ENCODE data around the gene HS3ST5.

HS3ST5 gene

DNA sequence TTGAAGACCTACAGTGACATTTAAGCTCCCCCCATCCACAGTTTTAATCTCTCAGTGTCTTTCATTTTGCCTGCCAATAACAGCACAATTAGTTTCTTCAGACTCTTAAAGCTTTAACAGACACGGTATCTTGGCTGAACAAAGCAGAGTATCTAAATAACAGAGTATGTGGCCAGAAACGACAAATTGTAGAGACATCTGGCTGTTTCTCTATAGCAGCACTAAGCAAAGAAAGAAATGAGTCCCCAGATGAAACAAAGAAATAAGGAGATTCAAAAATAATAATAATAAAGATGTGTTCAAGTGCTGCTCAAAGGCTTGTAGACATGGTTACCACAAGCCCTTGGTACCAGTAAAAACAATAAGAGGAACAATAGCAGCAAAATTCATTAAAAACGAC, 274.1 kb downstream of the HS3ST5 start:
- TF ChIP-seq, protein P1, sequence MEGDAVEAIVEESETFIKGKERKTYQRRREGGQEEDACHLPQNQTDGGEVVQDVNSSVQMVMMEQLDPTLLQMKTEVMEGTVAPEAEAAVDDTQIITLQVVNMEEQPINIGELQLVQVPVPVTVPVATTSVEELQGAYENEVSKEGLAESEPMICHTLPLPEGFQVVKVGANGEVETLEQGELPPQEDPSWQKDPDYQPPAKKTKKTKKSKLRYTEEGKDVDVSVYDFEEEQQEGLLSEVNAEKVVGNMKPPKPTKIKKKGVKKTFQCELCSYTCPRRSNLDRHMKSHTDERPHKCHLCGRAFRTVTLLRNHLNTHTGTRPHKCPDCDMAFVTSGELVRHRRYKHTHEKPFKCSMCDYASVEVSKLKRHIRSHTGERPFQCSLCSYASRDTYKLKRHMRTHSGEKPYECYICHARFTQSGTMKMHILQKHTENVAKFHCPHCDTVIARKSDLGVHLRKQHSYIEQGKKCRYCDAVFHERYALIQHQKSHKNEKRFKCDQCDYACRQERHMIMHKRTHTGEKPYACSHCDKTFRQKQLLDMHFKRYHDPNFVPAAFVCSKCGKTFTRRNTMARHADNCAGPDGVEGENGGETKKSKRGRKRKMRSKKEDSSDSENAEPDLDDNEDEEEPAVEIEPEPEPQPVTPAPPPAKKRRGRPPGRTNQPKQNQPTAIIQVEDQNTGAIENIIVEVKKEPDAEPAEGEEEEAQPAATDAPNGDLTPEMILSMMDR (IDR thresholded peaks at IDR 0.05; ENCODE audit: low read depth, low read length, missing control alignments): no peak
- H3K4me3 ChIP-seq (replicated peaks; ENCODE audit: low read depth, low read length): no peak overlapping the region
- DNase-seq (ENCODE audit: extremely low read depth, low read depth): no peak

DNA sequence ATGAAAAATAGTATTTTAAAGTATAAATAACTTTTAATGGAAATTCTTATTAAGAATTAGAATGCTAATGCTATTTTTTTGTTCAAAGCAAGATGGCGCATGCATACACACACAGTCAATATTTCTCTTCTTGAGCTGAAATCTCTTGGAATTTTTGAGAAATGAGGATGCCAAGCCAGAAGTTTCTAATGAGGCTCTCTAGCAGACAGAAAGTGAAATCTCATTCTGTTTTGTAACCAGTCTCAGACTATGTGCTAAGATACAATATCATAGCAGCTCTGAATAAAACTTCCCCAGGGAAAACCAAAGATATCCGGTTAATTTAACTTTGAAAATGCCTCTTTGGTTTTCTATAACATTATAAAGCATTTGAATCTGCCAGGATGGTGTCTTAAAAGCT, 274.7 kb downstream of the HS3ST5 start:
- TF ChIP-seq, protein P1 (IDR thresholded peaks at IDR 0.05; ENCODE audit: low read depth, low read length, missing control alignments): no peak
- no peak overlapping the region for H3K4me3 ChIP-seq (replicated peaks; ENCODE audit: low read depth, low read length)
- DNase-seq (ENCODE audit: extremely low read depth, low read depth): no peak

DNA sequence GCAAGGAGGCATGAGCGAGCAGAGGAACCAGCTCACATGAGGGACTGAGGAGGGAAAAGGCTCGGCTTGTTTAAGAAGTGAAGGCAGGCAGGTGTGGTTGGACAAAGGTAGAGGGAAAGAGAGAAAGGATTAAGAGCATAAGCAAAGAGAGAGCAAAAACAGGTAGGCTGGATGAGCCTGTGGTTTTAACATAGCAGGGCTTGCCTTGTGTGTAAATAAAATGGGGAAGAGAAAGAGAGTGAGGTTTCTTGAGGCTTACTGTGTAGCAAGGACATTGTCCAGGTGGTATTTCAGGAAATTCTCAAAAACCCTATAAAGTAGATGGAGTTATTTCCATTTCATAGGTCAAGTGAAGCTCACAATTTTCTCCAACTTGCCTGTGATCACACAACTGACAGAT, 278.0 kb downstream of the HS3ST5 start:
- TF ChIP-seq, protein P1 (IDR thresholded peaks at IDR 0.05; ENCODE audit: low read depth, low read length, missing control alignments): no peak
- no peak overlapping the region for H3K4me3 ChIP-seq (replicated peaks; ENCODE audit: low read depth, low read length)
- DNase-seq (ENCODE audit: extremely low read depth, low read depth): no peak

DNA sequence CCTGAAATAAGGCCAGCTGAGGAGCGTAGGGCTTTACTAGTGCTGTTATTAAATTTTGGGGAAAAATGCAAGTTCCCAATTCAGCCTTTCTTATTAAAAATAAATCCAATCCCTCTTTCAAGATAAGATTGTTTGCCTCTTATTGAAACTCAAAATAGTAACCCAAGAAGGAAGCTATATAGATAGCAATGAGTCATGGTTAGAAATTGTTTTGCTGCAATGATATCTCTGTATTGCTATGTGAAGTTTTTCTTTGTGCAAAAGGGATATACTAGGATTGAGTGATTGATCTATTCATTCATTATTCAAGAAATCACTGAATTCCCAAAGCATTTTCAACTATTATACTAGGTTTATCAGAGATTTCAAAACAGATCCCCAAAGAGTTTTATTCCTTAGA, 278.9 kb downstream of the HS3ST5 start:
- DNase-seq (ENCODE audit: extremely low read depth, low read depth): no peak
- TF ChIP-seq, protein P1 (IDR thresholded peaks at IDR 0.05; ENCODE audit: low read depth, low read length, missing control alignments): no peak
- no peak overlapping the region for H3K4me3 ChIP-seq (replicated peaks; ENCODE audit: low read depth, low read length)

DNA sequence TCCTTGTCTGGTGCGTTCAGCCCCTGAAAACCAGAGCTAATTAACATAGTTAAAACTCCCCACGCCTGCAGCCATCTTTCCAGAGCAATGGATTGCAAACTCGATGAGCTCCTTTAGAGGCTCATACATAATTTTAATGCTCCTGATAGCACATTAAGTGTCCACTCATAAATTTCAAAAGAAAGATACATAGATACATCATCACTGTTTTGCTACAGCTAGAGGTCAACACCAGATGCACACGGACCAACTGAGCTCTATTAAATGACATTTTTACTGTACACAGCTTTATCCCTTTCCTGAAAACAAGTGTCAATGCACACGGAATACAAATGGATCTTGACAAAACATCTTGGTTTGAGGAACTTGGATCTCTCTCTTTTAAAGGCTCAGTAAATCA, 280.6 kb downstream of the HS3ST5 start:
- TF ChIP-seq, protein P1 (IDR thresholded peaks at IDR 0.05; ENCODE audit: low read depth, low read length, missing control alignments): no peak
- no peak for DNase-seq (ENCODE audit: extremely low read depth, low read depth)

DNA sequence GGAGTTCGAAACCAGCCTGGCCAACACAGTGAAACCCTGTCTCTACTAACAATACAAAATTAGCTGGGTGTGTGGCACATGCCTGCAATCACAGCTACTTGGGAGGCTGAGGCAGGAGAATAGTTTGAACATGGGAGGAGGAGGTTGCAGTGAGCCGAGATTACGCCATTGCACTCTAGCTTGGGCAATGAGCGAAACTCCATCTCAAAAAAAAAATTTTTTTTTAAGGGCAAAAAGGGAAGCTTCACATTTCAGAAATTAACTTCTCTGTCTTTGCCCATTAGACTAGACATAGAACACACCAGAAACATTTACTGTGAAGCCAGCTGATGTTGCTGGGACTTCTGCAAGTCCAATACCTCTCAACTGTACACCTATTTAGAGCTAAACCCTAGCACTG, 281.1 kb downstream of the HS3ST5 start:
- no peak overlapping the region for H3K4me3 ChIP-seq (replicated peaks; ENCODE audit: low read depth, low read length)
- TF ChIP-seq, protein P1 (IDR thresholded peaks at IDR 0.05; ENCODE audit: low read depth, low read length, missing control alignments): no peak
- DNase-seq (ENCODE audit: extremely low read depth, low read depth): no peak

More for the DNA sequence above, 280.6 kb downstream of the HS3ST5 start:
- no peak overlapping the region for H3K4me3 ChIP-seq (replicated peaks; ENCODE audit: low read depth, low read length)

DNA sequence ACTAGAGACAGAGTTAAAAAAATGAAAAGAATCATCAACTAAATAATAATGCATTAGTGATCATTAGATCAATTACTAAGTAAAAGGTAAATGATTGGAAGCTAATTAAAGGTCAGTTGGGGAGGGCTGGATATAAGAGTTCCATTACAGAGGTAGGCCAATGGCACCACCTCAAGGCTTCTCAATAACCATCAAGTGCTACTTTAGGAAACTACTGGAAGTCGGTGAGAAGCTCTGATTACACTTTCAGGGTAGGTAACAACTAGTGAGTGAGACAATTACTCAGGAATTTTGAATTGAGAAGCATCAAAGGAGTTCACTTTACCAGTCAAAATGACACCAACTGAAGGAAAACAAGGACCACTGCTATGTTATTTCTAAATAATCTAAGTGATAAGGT, 281.7 kb downstream of the HS3ST5 start:
- no peak for DNase-seq (ENCODE audit: extremely low read depth, low read depth)
- no peak overlapping the region for H3K4me3 ChIP-seq (replicated peaks; ENCODE audit: low read depth, low read length)
- TF ChIP-seq, protein P1 (IDR thresholded peaks at IDR 0.05; ENCODE audit: low read depth, low read length, missing control alignments): no peak
